ENCODE results near the gene NAXD. TPM values are rescaled to one million over a fixed set of nuclear protein-coding genes. Genes with fewer than 3 reads are reported as not detected.

The NAXD gene
- total RNA-seq, 2 experiments from 2014 or later: 17.4 to 17.8 TPM

- Histone ChIP-seq H3K27ac (ENCODE audit: low read depth in 1 of 2, low read length in 2 of 2) (no peak overlapping the region), H3K4me3 (ENCODE audit: low read length) (no peak overlapping the region), H3K4me1 (ENCODE audit: insufficient read depth, low read length) (no peaks in the 10 kb centered on the region), H3K36me3 (ENCODE audit: insufficient read depth, low read length) (peaks cover 88% of the 10 kb centered on the region), H3K27me3 (ENCODE audit: control insufficient read depth in 1 of 2, insufficient read depth in 2 of 2, low read length in 2 of 2) (no peaks in the 10 kb centered on the region), H3K9me3 (ENCODE audit: control insufficient read depth in 1 of 2, insufficient read depth in 1 of 2, low read length in 2 of 2) (no peaks in the 10 kb centered on the region)
- no peaks in the 10 kb centered on the region for H3K27me3 Mint-ChIP-seq
- ChIA-PET POLR2A (no interaction called here), CTCF (no interaction called here)
- no peak for TF ChIP-seq CTCF (IDR thresholded peaks at IDR 0.05)
- H3K9me3 Mint-ChIP-seq: no peaks in the 10 kb centered on the region
- H3K27ac Mint-ChIP-seq: no peak overlapping the region
- intact Hi-C loops (cut with DNase I, micrococcal nuclease): no loop called here
- peaks cover 83% of the 10 kb centered on the region for H3K36me3 Mint-ChIP-seq (ENCODE audit: low read depth)
- no peaks in the 10 kb centered on the region for H3K4me1 Mint-ChIP-seq (ENCODE audit: low read depth)
- ATAC-seq (ENCODE audit: poor library complexity) (no peak), DNase-seq (no peak)
- H3K4me3 Mint-ChIP-seq: no peak overlapping the region
Observed at GRCh38 chr13:110638257-110638656, 22.9 kb downstream of the NAXD start.

- Mint-ChIP-seq H3K27me3 (no peaks in the 10 kb centered on the region), H3K36me3 (ENCODE audit: low read depth) (peaks cover 88% of the 10 kb centered on the region), H3K4me3 (no peak overlapping the region), H3K27ac (no peak overlapping the region), H3K9me3 (no peaks in the 10 kb centered on the region), H3K4me1 (ENCODE audit: low read depth) (no peaks in the 10 kb centered on the region)
- Histone ChIP-seq H3K9me3 (ENCODE audit: control insufficient read depth in 1 of 2, insufficient read depth in 1 of 2, low read length in 2 of 2) (no peaks in the 10 kb centered on the region), H3K4me1 (ENCODE audit: insufficient read depth, low read length) (no peaks in the 10 kb centered on the region), H3K27ac (ENCODE audit: low read depth in 1 of 2, low read length in 2 of 2) (no peak overlapping the region), H3K36me3 (ENCODE audit: insufficient read depth, low read length) (peaks cover 94% of the 10 kb centered on the region), H3K27me3 (ENCODE audit: control insufficient read depth in 1 of 2, insufficient read depth in 2 of 2, low read length in 2 of 2) (no peaks in the 10 kb centered on the region), H3K4me3 (ENCODE audit: low read length) (no peak overlapping the region)
- POLR2A ChIA-PET: no interaction called here
- no peak for ATAC-seq (ENCODE audit: poor library complexity)
- CTCF ChIA-PET: no interaction called here
- intact Hi-C loops (cut with DNase I, micrococcal nuclease): no loop called here
- TF ChIP-seq CTCF (IDR thresholded peaks at IDR 0.05): no peak
- no peak for DNase-seq
Observed at GRCh38 chr13:110638814-110639806, 23.8 kb downstream of the NAXD start.

GRCh38 chr13:110639935-110640334 is 24.6 kb downstream of the NAXD start:
- Histone ChIP-seq H3K27me3 (ENCODE audit: control insufficient read depth in 1 of 2, insufficient read depth in 2 of 2, low read length in 2 of 2) (no peaks in the 10 kb centered on the region), H3K4me1 (ENCODE audit: insufficient read depth, low read length) (peaks cover 3% of the 10 kb centered on the region), H3K27ac (ENCODE audit: low read depth in 1 of 2, low read length in 2 of 2) (no peak overlapping the region), H3K36me3 (ENCODE audit: insufficient read depth, low read length) (peaks cover 91% of the 10 kb centered on the region), H3K4me3 (ENCODE audit: low read length) (no peak overlapping the region), H3K9me3 (ENCODE audit: control insufficient read depth in 1 of 2, insufficient read depth in 1 of 2, low read length in 2 of 2) (no peaks in the 10 kb centered on the region)
- TF ChIP-seq CTCF (IDR thresholded peaks at IDR 0.05): no peak
- ATAC-seq (ENCODE audit: poor library complexity) (no peak), DNase-seq (no peak)
- CTCF ChIA-PET: no interaction called here
- POLR2A ChIA-PET: no interaction called here
- H3K9me3 Mint-ChIP-seq: no peaks in the 10 kb centered on the region
- H3K36me3 Mint-ChIP-seq (ENCODE audit: low read depth): peaks cover 86% of the 10 kb centered on the region
- no peaks in the 10 kb centered on the region for H3K27me3 Mint-ChIP-seq
- intact Hi-C loops (cut with DNase I, micrococcal nuclease): no loop called here
- H3K4me1 Mint-ChIP-seq (ENCODE audit: low read depth): no peaks in the 10 kb centered on the region
- no peak overlapping the region for H3K4me3 Mint-ChIP-seq
- H3K27ac Mint-ChIP-seq: no peak overlapping the region
